ENCODE data around the gene CD19. TPM values are rescaled to one million over a fixed set of nuclear protein-coding genes. Genes with fewer than 3 reads are reported as not detected.

Gene CD19
- total and polyA plus RNA-seq, 2 of the 8 experiments (the other 6 are each of a cell fraction or from before 2014, with no cell fraction given), result 0.57 to 0.65 TPM

DNA sequence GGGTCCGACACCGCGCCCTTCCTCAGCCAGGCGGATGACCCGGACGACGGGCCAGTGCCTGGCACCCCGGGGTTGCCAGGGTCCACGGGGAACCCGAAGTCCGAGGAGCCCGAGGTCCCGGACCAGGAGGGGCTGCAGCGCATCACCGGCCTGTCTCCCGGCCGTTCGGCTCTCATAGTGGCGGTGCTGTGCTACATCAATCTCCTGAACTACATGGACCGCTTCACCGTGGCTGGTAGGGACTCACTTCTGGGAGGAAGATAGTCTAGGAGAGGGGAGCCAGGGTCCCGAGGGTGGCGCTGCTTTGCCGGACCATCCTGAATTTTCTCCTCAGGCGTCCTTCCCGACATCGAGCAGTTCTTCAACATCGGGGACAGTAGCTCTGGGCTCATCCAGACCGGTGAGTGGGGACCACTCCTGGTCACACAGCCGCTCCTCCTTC, 43.4 kb downstream of the CD19 start (continued):
- TF ChIP-seq, protein P1, sequence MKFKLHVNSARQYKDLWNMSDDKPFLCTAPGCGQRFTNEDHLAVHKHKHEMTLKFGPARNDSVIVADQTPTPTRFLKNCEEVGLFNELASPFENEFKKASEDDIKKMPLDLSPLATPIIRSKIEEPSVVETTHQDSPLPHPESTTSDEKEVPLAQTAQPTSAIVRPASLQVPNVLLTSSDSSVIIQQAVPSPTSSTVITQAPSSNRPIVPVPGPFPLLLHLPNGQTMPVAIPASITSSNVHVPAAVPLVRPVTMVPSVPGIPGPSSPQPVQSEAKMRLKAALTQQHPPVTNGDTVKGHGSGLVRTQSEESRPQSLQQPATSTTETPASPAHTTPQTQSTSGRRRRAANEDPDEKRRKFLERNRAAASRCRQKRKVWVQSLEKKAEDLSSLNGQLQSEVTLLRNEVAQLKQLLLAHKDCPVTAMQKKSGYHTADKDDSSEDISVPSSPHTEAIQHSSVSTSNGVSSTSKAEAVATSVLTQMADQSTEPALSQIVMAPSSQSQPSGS (IDR thresholded peaks at IDR 0.05; ENCODE audit: low read length), result no peak
- TF ChIP-seq CTCF (IDR thresholded peaks at IDR 0.05; ENCODE audit: control extremely low read depth in 1 of 3, insufficient read depth in 1 of 3, low read depth in 1 of 3, low read length in 3 of 3) (no peak), POU5F1 (IDR thresholded peaks at IDR 0.05; ENCODE audit: low read depth, low read length) (no peak), YY1 (IDR thresholded peaks at IDR 0.05; ENCODE audit: low read depth, low read length) (no peak), SP1 (IDR thresholded peaks at IDR 0.05; ENCODE audit: low read depth, low read length) (no peak), ZNF274 (IDR thresholded peaks at IDR 0.05; ENCODE audit: borderline replicate concordance, extremely low read depth, low read length) (no peak), BRCA1 (IDR thresholded peaks at IDR 0.05; ENCODE audit: low read depth, low read length) (no peak)

Data from H1 (cell line).